GM21447 (cell line): ENCODE data around the gene ZFYVE26.
"Not testable (repeated sequence)": the region's sequence is repeated elsewhere in the genome, so short reads cannot be mapped to it uniquely, and the experiment has no call there.

ENCODE experiments used
- ATAC-seq: cut with Tn5 transposase; IDR thresholded peaks from one replicate; pipeline ENCODE4 v1.9.1; 2021; ENCODE audit not compliant: unreplicated experiment

The ZFYVE26 gene

GRCh38 chr14:67816326-67817002 lies at the start of gene ZFYVE26:
TSS of gene ZFYVE26 (minus strand) at chr14:67816590. CDS start at chr14:67815963, 627 bp downstream.
- peak; percentile 76 for ATAC-seq

GRCh38 chr14:67863223-67863622 lies 46.8 kb upstream of the ZFYVE26 start:
- no peak for ATAC-seq

- no peak for ATAC-seq
Measured at GRCh38 chr14:67859169-67859749, 42.9 kb upstream of the ZFYVE26 start.

GRCh38 chr14:67857778-67858350 lies 41.5 kb upstream of the ZFYVE26 start:
- no peak for ATAC-seq

- no peak for ATAC-seq
Measured at GRCh38 chr14:67856827-67857226, 40.4 kb upstream of the ZFYVE26 start.

- ATAC-seq: no peak
Measured at GRCh38 chr14:67853715-67854114, 37.3 kb upstream of the ZFYVE26 start.

GRCh38 chr14:67852926-67853604 lies 36.7 kb upstream of the ZFYVE26 start:
- ATAC-seq: no peak

- ATAC-seq: no peak
Measured at GRCh38 chr14:67851785-67852410, 35.5 kb upstream of the ZFYVE26 start.

GRCh38 chr14:67850066-67850830 lies 33.9 kb upstream of the ZFYVE26 start:
- ATAC-seq: no peak

- ATAC-seq: no peak
Measured at GRCh38 chr14:67846029-67846610, 29.7 kb upstream of the ZFYVE26 start.

- ATAC-seq: no peak
Measured at GRCh38 chr14:67837011-67837624, 20.7 kb upstream of the ZFYVE26 start.

GRCh38 chr14:67835596-67835995 lies 19.2 kb upstream of the ZFYVE26 start:
- ATAC-seq: no peak

GRCh38 chr14:67833403-67833802 lies 17.0 kb upstream of the ZFYVE26 start:
- no peak for ATAC-seq

GRCh38 chr14:67831113-67831512 lies 14.7 kb upstream of the ZFYVE26 start:
- ATAC-seq: no peak

GRCh38 chr14:67821121-67821520 lies 4.7 kb upstream of the ZFYVE26 start:
- no peak for ATAC-seq

GRCh38 chr14:67820428-67820971 lies 4.1 kb upstream of the ZFYVE26 start:
- ATAC-seq: no peak

GRCh38 chr14:67819563-67820421 lies 3.4 kb upstream of the ZFYVE26 start, which contains the start of gene RAD51B:
TSS of gene RAD51B (plus strand) at chr14:67819779.
- ATAC-seq: peak; percentile 48

GRCh38 chr14:67818476-67818875 lies 2.1 kb upstream of the ZFYVE26 start:
- ATAC-seq: not testable (repeated sequence)
